BLaER1 treated with 17β-estradiol and CSF1 and Interleukin-3, amounts not matched to agents 10 nM and 100 nM (cell line): ENCODE measurements around the gene OR6V1.

Source experiments
- H3K27ac ChIP-seq, 11 experiments: shearing (Covaris generic); formaldehyde crosslinking; 2 replicates each; pipeline ENCODE4 v1.8.1; 2022
- H3K27me3 ChIP-seq, 11 experiments: shearing (Covaris generic); formaldehyde crosslinking; 2 replicates each; pipeline ENCODE4 v1.8.1; 2022
- H3K36me3 ChIP-seq, 11 experiments: shearing (Covaris generic); formaldehyde crosslinking; 2 replicates each; pipeline ENCODE4 v1.8.1; 2022
- H3K4me1 ChIP-seq, 10 experiments: shearing (Covaris generic); formaldehyde crosslinking; 2 replicates each; pipeline ENCODE4 v1.8.1; 2022
- H3K4me2 ChIP-seq, 11 experiments: shearing (Covaris generic); formaldehyde crosslinking; 2 replicates each; pipeline ENCODE4 v1.8.1; 2022
- H3K4me3 ChIP-seq, 10 experiments: shearing (Covaris generic); formaldehyde crosslinking; 2 replicates each; pipeline ENCODE4 v1.8.1; 2022
- H3K9ac ChIP-seq, 11 experiments: shearing (Covaris generic); formaldehyde crosslinking; 2 replicates each; pipeline ENCODE4 v1.8.1; 2022
- H3K9me3 ChIP-seq, 11 experiments: shearing (Covaris generic); formaldehyde crosslinking; replicated peaks in 1 of 11; 2 replicates each; pipeline ENCODE4 v1.8.1; 2022
- H4K20me1 ChIP-seq, 11 experiments: shearing (Covaris generic); formaldehyde crosslinking; 2 replicates each; pipeline ENCODE4 v1.8.1; 2022
- Cebpa-rat ChIP-seq, 11 experiments: shearing (Covaris generic); IDR thresholded peaks; 2 replicates each; pipeline ENCODE4 v1.8.1; 2022

Gene OR6V1

DNA sequence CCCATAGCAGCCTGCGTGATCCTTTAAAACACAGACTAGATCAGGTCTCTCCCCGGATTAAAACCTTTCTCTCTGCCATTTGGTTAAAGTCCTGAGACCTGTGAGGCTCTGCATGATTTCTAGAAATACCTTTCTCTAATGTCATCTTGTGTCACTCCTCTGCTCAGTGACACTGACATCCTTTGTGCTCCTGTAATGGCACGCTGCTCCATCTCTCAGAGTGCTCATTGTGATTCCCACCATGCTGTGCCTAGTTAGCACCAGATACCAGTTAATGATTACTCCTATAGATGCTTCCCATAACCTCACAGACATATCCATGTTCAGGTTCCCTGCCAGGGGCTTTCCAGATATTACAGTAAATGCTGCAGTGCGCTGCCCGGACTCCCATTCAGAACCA, 13.5 kb upstream of the OR6V1 start:
- H3K4me2 ChIP-seq = no peak overlapping the region
- no peaks in the 10 kb centered on the region for H3K27me3 ChIP-seq
- TF ChIP-seq Cebpa-rat (IDR thresholded peaks at IDR 0.05) = no peak
- no peaks in the 10 kb centered on the region for H3K36me3 ChIP-seq
- H4K20me1 ChIP-seq = no peaks in the 10 kb centered on the region
- no peak overlapping the region for H3K27ac ChIP-seq
- peaks cover 0 to 26% (median 5%) of the 10 kb centered on the region in 10 experiments; a peak in 7 of 20 replicates for H3K4me1 ChIP-seq
- no peak overlapping the region for H3K4me3 ChIP-seq
- peaks cover 0 to 26% (median 21%) of the 10 kb centered on the region in 11 experiments; a peak in 16 of 22 replicates for H3K9me3 ChIP-seq
- H3K9ac ChIP-seq = no peak overlapping the region

DNA sequence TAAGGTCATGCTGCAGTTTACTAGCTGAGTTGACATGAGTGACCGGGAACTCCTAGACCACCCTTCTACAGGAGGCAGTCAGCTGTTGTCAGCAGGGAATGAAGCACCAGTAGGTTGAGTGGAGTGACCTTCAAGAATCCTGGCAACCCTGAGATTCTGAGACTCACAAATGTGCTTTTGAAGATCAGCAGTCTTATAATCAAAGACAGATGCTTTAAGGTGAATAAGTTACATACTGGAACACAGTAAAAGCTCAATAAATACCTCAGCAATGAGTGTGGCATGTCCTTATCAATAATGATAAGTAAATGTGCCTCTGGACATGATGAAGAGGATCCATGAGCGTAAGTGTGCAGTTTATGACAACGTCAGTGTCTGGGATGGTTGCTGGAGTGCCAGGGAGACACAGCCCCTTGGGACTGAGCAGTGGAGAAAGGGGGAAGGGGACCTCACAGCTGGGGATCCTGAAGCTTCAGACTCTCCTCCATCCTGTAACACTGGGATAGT, 11.9 kb upstream of the OR6V1 start:
- H3K9ac ChIP-seq = no peak overlapping the region
- peaks cover 0 to 12% (median 6%) of the 10 kb centered on the region in 11 experiments; a peak in 12 of 22 replicates for H3K9me3 ChIP-seq
- no peak for TF ChIP-seq Cebpa-rat (IDR thresholded peaks at IDR 0.05)

DNA sequence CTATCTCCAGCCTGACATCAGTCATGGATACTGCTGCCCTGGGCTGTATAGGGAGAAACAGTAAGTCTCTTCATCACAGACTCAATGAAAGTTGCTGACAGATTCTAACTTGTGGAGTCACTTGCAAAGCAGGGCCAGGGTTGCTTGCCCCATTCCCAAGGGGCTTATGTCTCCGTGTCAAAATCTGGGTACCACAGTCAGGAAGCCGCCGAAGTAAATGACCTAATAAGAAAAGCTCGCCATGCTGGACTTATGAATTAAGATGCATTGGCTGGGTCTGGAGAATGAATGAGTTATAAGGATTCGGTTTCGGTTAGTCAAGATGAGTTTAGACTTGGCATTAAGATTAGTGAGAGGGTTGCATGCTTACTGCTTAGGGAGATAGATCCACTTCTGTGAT, 10.8 kb upstream of the OR6V1 start:
- H4K20me1 ChIP-seq = no peaks in the 10 kb centered on the region
- no peak for TF ChIP-seq Cebpa-rat (IDR thresholded peaks at IDR 0.05)
- H3K9ac ChIP-seq = no peak overlapping the region
- H3K27ac ChIP-seq = no peak overlapping the region
- no peak overlapping the region for H3K4me3 ChIP-seq
- H3K4me1 ChIP-seq = peaks cover 0 to 26% (median 10%) of the 10 kb centered on the region in 10 experiments; a peak in 15 of 20 replicates
- H3K36me3 ChIP-seq = no peaks in the 10 kb centered on the region
- peak overlapping the region in 7 of 11 experiments; percentile 14 to 30 (median 28); a peak in 11 of 22 replicates for H3K4me2 ChIP-seq
- 0 out of 22 replicates have a peak, but pooled peaks cover 0 to 4% (median 0%) of the 10 kb centered on the region in 11 experiments for H3K9me3 ChIP-seq
- no peaks in the 10 kb centered on the region for H3K27me3 ChIP-seq

More for the DNA sequence above, 11.9 kb upstream of the OR6V1 start:
- H3K27me3 ChIP-seq = no peaks in the 10 kb centered on the region
- H3K36me3 ChIP-seq = no peaks in the 10 kb centered on the region
- H3K27ac ChIP-seq = no peak overlapping the region
- H3K4me2 ChIP-seq = no peak overlapping the region
- no peak overlapping the region for H3K4me3 ChIP-seq
- H4K20me1 ChIP-seq = no peaks in the 10 kb centered on the region
- peaks cover 0 to 26% (median 5%) of the 10 kb centered on the region in 10 experiments; a peak in 7 of 20 replicates for H3K4me1 ChIP-seq

DNA sequence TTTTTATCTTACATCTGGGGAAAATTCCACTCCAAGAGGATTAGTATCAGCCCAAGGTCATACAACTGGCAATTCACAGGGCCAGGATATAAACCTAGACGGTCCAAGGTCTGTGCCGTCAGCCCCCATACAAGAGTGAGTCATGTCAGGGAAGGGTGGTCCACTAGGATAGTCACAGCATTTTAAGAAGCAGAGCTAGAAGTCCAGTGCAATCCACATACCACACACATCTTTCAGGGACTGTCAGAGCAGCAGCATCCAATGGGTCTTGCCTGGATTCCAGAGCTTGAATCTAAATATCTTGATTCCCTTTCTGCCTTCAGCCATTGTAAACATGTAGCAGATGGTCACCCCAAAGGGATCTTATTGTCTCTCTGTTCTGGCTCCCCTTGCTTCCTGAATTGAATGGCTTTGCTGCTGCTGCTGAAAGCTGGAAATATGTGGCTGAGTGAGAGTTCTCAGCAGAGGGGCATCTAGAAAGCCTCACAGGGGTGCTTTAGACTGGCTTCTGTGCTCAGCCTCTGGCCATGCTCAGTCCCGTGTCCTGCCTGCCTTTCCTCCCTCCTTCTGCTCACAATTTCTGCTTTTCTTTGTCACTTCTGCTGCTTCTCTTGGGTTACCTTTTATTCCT, 9.9 kb upstream of the OR6V1 start:
- Histone ChIP-seq H3K9me3 (no peaks in the 10 kb centered on the region), H3K9ac (no peak overlapping the region), H3K36me3 (no peaks in the 10 kb centered on the region), H4K20me1 (no peaks in the 10 kb centered on the region), H3K4me3 (no peak overlapping the region), H3K4me1 (peaks cover 8 to 35% (median 19%) of the 10 kb centered on the region in 10 experiments), H3K27me3 (no peaks in the 10 kb centered on the region), H3K4me2 (peak overlapping the region in 4 of 11 experiments; percentile 14 to 30 (median 22); a peak in 6 of 22 replicates), H3K27ac (no peak overlapping the region)
- no peak for TF ChIP-seq Cebpa-rat (IDR thresholded peaks at IDR 0.05)

DNA sequence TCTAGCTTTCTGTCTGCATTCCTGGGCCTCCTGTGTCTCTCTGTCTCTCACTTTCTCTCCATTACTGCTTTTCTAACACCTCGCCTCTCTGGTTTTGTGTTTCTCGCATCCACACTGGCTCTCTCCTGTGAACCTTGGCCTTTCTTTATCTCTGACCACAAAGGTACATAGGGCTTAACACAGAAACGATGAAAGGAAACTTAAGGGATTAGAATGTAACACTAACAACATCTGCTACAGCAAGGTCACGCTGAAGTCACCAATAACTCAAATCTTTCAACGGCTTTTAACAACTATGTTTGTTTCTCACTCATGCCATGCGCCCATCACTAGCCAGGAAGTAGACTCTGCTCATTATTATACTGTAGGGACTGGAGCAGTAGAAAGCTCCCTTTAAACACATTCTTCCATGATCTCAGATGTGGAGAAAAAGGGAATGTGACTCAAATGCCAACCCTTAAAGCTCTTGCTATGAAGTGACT, 9.3 kb upstream of the OR6V1 start:
- no peak overlapping the region for H3K27ac ChIP-seq
- no peaks in the 10 kb centered on the region for H3K36me3 ChIP-seq
- H3K27me3 ChIP-seq = no peaks in the 10 kb centered on the region
- no peak overlapping the region for H3K4me3 ChIP-seq
- TF ChIP-seq Cebpa-rat (IDR thresholded peaks at IDR 0.05) = no peak
- H3K4me2 ChIP-seq = peak overlapping the region in 2 of 11 experiments; percentile 14 to 15; a peak in 2 of 22 replicates
- H3K9me3 ChIP-seq = no peaks in the 10 kb centered on the region
- H3K9ac ChIP-seq = no peak overlapping the region
- no peaks in the 10 kb centered on the region for H4K20me1 ChIP-seq
- peaks cover 14 to 40% (median 24%) of the 10 kb centered on the region in 10 experiments for H3K4me1 ChIP-seq

DNA sequence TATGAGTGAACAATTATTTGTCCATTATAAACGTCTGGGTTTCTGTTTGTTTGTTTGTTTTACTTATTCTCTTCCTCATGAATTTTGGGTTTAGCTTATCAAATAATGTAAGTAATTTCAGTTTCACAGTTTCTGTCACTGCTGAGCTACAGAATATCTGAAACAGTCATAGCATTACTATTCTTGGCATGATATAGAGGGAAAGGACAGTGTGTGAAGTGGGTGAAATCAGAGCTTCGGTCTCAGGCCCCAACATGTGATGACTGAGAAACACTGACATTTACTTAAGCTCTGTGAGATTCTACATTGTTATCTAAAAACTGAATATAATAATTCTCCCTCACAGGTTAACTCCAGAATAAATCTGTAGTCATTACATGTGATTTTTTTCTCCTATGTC, 8.8 kb upstream of the OR6V1 start:
- Histone ChIP-seq H3K36me3 (no peaks in the 10 kb centered on the region), H3K27me3 (no peaks in the 10 kb centered on the region), H3K4me3 (no peak overlapping the region), H3K9me3 (no peaks in the 10 kb centered on the region), H3K9ac (no peak overlapping the region), H3K4me1 (peaks cover 20 to 43% (median 30%) of the 10 kb centered on the region in 10 experiments), H3K4me2 (no peak overlapping the region), H3K27ac (no peak overlapping the region), H4K20me1 (no peaks in the 10 kb centered on the region)
- TF ChIP-seq Cebpa-rat (IDR thresholded peaks at IDR 0.05) = no peak

DNA sequence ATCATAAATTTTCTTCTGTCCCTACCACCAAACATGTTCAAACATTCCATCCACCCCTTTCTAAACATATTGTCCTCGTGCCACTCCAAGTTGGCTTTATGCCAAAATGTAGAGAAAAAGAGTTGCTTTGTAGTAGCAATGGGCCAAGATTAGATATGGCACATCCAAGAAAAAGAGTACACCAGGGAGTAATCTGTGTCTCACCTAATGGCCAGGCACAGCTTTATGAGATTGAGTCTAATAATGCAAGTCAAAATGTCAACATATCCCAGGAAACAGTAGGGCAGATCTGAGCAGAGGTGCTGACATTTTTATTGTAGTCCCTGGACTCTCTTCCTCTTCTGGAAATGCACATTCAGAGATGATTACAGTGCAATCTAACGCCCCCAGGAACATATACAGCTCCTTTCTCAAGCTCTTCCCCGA, 5.7 kb upstream of the OR6V1 start:
- Histone ChIP-seq H3K9me3 (no peaks in the 10 kb centered on the region), H4K20me1 (no peaks in the 10 kb centered on the region), H3K4me2 (peak overlapping the region in 8 of 11 experiments; percentile 35 to 92 (median 86); a peak in 13 of 22 replicates), H3K27ac (peak overlapping the region in 2 of 11 experiments; percentile 6 to 44; a peak in 1 of 22 replicates), H3K4me3 (no peak overlapping the region), H3K4me1 (peaks cover 38 to 54% (median 47%) of the 10 kb centered on the region in 10 experiments), H3K27me3 (no peaks in the 10 kb centered on the region), H3K9ac (no peak overlapping the region), H3K36me3 (no peaks in the 10 kb centered on the region)
- no peak for TF ChIP-seq Cebpa-rat (IDR thresholded peaks at IDR 0.05)

DNA sequence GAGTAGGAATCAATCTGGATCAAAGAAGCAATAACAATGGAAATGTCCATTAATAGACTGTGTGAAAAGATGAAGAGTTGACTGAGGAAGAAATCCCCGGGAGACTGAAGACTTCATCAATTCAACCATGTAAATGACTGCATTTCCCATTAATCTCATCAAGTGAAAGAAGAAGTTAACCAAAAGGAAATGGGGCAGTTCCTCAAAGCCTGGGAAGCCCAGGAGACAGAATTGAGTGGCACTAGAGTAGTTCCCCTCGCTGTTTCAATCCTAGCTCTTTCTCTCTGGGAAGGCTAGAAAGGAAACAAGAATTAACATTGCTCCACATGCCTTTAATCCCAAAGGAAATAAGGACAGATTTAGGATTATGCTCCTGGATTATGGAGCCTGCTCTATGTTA, 4.8 kb upstream of the OR6V1 start:
- Histone ChIP-seq H3K36me3 (no peaks in the 10 kb centered on the region), H3K4me2 (peak overlapping the region; percentile 35 to 92 (median 86)), H3K4me3 (no peak overlapping the region), H3K9ac (no peak overlapping the region), H3K27ac (peak overlapping the region in 3 of 11 experiments; percentile 6 to 44 (median 16); a peak in 3 of 22 replicates), H3K27me3 (no peaks in the 10 kb centered on the region), H3K9me3 (no peaks in the 10 kb centered on the region), H4K20me1 (no peaks in the 10 kb centered on the region), H3K4me1 (peaks cover 34 to 51% (median 43%) of the 10 kb centered on the region in 10 experiments)
- no peak for TF ChIP-seq Cebpa-rat (IDR thresholded peaks at IDR 0.05)

DNA sequence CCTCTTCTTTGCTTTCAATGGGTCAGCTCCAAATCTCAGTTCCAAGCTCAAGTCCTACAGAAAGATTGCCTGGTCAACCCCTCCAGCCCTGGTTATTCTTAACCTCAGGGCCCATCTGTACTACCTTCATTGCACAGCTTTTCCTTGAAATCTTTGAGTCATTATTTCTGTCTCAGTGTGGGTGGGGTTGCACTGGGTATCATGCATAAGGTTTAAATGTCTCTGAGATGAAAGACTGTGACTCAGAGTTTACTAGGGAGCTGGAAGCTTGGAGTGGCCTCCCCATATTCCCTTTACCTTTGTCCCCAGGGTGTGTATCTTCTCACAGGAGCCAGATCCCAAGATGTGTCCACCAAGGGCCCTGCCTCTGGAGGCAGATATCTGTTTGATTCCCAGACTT, 3.3 kb upstream of the OR6V1 start:
- no peak for TF ChIP-seq Cebpa-rat (IDR thresholded peaks at IDR 0.05)
- Histone ChIP-seq H3K4me2 (peak overlapping the region; percentile 71 to 92 (median 86)), H3K4me1 (peaks cover 31 to 51% (median 42%) of the 10 kb centered on the region in 10 experiments), H3K27me3 (no peaks in the 10 kb centered on the region), H3K36me3 (no peaks in the 10 kb centered on the region), H3K9me3 (no peaks in the 10 kb centered on the region), H4K20me1 (no peaks in the 10 kb centered on the region), H3K27ac (peak overlapping the region in 3 of 11 experiments; percentile 3 to 47 (median 24); a peak in 4 of 22 replicates), H3K9ac (no peak overlapping the region; a peak in 1 of 22 replicates), H3K4me3 (peak overlapping the region in 2 of 10 experiments; percentile 8 to 28; a peak in 2 of 20 replicates)
